HG02678 (cell line): ENCODE results near the gene NACA2.
"Not testable (repeated sequence)": the region's sequence is repeated elsewhere in the genome, so short reads cannot be mapped to it uniquely, and the experiment has no call there.

Experiments used
- ATAC-seq: cut with Tn5 transposase; IDR thresholded peaks from one replicate; pipeline ENCODE4 v1.9.1; 2021; ENCODE audit warnings: mild to moderate bottlenecking, moderate library complexity; ENCODE audit not compliant: unreplicated experiment

The NACA2 gene

GRCh38 chr17:61591018-61591417, at the start of gene NACA2:
NACA2 (minus strand) TSS chr17:61591219; CDS start chr17:61591180, 39 bp downstream.
- ATAC-seq, result no peak

GRCh38 chr17:61639818-61640217, 48.8 kb upstream of the NACA2 start:
- no peak for ATAC-seq

GRCh38 chr17:61638087-61638486, 47.1 kb upstream of the NACA2 start:
- ATAC-seq, result no peak

GRCh38 chr17:61635913-61636432, 45.0 kb upstream of the NACA2 start:
- ATAC-seq, result no peak

- ATAC-seq, result no peak
Observed at GRCh38 chr17:61634942-61635538, 44.0 kb upstream of the NACA2 start.

GRCh38 chr17:61634011-61634539, 43.1 kb upstream of the NACA2 start:
- ATAC-seq, result no peak

GRCh38 chr17:61632826-61633225, 41.8 kb upstream of the NACA2 start:
- no peak for ATAC-seq

GRCh38 chr17:61631800-61632199, 40.8 kb upstream of the NACA2 start:
- ATAC-seq, result no peak

- ATAC-seq, result not testable (repeated sequence)
Observed at GRCh38 chr17:61628158-61628557, 37.1 kb upstream of the NACA2 start.

- ATAC-seq, result no peak
Observed at GRCh38 chr17:61627658-61628057, 36.6 kb upstream of the NACA2 start.

- no peak for ATAC-seq
Observed at GRCh38 chr17:61627125-61627524, 36.1 kb upstream of the NACA2 start.

- ATAC-seq, result no peak
Observed at GRCh38 chr17:61625564-61625963, 34.5 kb upstream of the NACA2 start.

- no peak for ATAC-seq
Observed at GRCh38 chr17:61624951-61625350, 33.9 kb upstream of the NACA2 start.

- no peak for ATAC-seq
Observed at GRCh38 chr17:61621317-61621716, 30.3 kb upstream of the NACA2 start.

- ATAC-seq, result no peak
Observed at GRCh38 chr17:61619953-61620352, 28.9 kb upstream of the NACA2 start.

GRCh38 chr17:61619493-61619892, 28.5 kb upstream of the NACA2 start:
- ATAC-seq, result no peak

GRCh38 chr17:61618950-61619349, 27.9 kb upstream of the NACA2 start:
- no peak for ATAC-seq

- no peak for ATAC-seq
Observed at GRCh38 chr17:61617330-61617729, 26.3 kb upstream of the NACA2 start.

- ATAC-seq, result no peak
Observed at GRCh38 chr17:61616783-61617182, 25.8 kb upstream of the NACA2 start.

- ATAC-seq, result no peak
Observed at GRCh38 chr17:61614219-61614618, 23.2 kb upstream of the NACA2 start.

GRCh38 chr17:61611323-61611722, 20.3 kb upstream of the NACA2 start:
- no peak for ATAC-seq

GRCh38 chr17:61605692-61606091, 14.7 kb upstream of the NACA2 start:
- ATAC-seq, result no peak

- ATAC-seq, result no peak
Observed at GRCh38 chr17:61601297-61601696, 10.3 kb upstream of the NACA2 start.
